H54 (cell line): ENCODE results near the gene MKNK1.
A peak's percentile ranks its signal among the peaks of the same experiment; 100 is the strongest.

ENCODE experiments used
- DNase-seq: peaks from one replicate; pipeline ENCODE4 v3.0.0; 2011; ENCODE audit warnings: low spot score, mixed read lengths; ENCODE audit not compliant: insufficient read length
- FAIRE-seq: peaks from 3 replicates; lab custom pipeline; 2011; peaks lifted over from hg19 to GRCh38; lab: Jason Lieb, UNC
- POLR2A ChIP-seq: IDR thresholded peaks from 2 replicates; pipeline ENCODE4 v1.6.1; 2011; ENCODE audit warnings: low read depth, mild to moderate bottlenecking, low read length

Gene MKNK1

GRCh38 chr1:46539972-46540371 lies 64.1 kb downstream of the MKNK1 start:
- peak; percentile 52 for FAIRE-seq
- peak; percentile 97 for DNase-seq
- TF ChIP-seq POLR2A = no peak

GRCh38 chr1:46538147-46538546 lies 65.9 kb downstream of the MKNK1 start:
- TF ChIP-seq POLR2A = no peak
- DNase-seq (no peak), FAIRE-seq (no peak)

GRCh38 chr1:46537651-46538050 lies 66.4 kb downstream of the MKNK1 start:
- no peak for TF ChIP-seq POLR2A
- no peak for DNase-seq
- no peak for FAIRE-seq

- DNase-seq = no peak
- TF ChIP-seq POLR2A = no peak
- FAIRE-seq = no peak
Observed at GRCh38 chr1:46536527-46536926, 67.5 kb downstream of the MKNK1 start.

DNA sequence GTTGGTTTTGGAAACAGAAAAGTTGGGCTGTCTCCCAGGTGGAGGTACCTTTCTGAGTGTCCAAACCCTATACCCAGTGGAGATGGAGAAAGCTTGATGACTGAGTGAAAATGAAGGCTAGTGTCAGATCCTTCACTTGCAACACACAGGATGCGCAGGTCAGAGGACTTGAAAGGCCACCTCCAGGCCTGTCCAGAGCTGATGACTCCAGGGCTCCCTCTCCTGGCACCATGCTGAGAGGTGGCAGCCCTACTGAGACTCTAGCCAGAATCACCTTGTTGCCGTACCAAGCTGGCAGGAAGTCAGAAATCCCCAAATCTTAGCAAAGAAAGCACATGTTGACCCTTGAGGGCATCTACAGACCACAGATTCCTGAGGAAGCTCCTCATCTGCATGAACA lies 69.0 kb downstream of the MKNK1 start:
- peak; percentile 69 for DNase-seq
- FAIRE-seq = no peak
- no peak for TF ChIP-seq POLR2A

DNA sequence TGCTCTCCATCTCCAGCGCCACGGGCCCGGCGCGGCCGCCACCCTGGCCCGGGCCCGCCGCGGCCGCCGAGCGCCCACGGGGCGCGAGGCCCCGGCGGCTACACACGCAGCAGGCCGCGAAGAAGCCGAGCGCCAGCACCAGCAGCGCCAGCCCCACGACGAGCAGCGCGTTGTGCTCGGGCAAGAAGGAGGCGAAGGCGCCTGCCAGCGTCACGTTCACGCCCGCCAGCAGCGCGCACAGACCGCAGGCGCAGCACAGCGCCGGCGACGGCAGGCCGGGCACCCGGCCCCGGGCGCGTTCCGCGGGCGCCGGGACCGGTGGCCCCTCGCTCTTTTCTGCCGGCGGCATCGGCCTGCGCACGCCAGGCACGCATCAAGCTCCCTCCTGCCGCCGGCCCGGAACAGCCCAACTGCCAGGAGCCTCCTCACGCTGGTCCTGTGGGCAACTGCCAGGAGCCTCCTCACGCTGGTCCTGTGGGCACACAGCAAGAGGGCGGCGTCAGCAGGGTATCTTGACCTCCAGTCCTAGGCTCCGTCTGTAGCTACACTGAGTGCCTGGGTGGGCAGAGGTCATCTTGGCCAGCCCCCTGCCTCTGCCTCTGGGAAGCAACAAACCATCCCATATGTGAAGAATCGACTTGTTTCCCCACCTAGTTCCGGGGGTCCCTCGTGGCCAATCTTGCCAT lies 70.7 kb downstream of the MKNK1 start:
- DNase-seq (no peak), FAIRE-seq (no peak)
- no peak for TF ChIP-seq POLR2A

- TF ChIP-seq POLR2A = no peak
- DNase-seq = no peak
- FAIRE-seq = no peak
Observed at GRCh38 chr1:46532498-46533178, 71.4 kb downstream of the MKNK1 start.

DNA sequence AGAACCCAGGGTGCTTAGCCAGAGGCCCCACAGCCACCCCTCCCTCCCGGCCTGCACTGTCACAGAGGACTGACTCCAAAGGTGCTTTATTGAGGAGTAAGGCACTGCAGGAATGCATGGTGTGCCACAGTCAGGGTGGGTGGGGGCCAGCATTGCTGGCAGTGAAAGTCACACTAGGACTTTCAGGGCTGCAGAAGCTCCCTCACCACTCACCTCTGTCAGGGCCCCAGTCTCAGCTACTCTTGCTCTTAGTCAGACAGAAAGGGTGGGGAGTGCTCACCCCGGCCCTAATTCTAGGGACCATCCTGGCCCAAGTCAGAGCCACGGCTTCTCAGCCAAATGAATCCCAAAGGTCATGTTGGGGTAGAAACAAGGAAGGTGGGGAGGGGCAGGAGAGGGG lies 72.0 kb downstream of the MKNK1 start:
- DNase-seq = no peak
- no peak for FAIRE-seq
- TF ChIP-seq POLR2A = no peak

GRCh38 chr1:46530791-46531409 lies 73.2 kb downstream of the MKNK1 start:
- TF ChIP-seq POLR2A = no peak
- DNase-seq (no peak), FAIRE-seq (no peak)

GRCh38 chr1:46530311-46530710 lies 73.8 kb downstream of the MKNK1 start:
- TF ChIP-seq POLR2A = no peak
- FAIRE-seq = no peak
- no peak for DNase-seq

- FAIRE-seq = no peak
- no peak for DNase-seq
- no peak for TF ChIP-seq POLR2A
Observed at GRCh38 chr1:46529031-46529630, 74.9 kb downstream of the MKNK1 start.

- no peak for FAIRE-seq
Observed at GRCh38 chr1:46528297-46528955, 75.6 kb downstream of the MKNK1 start.

DNA sequence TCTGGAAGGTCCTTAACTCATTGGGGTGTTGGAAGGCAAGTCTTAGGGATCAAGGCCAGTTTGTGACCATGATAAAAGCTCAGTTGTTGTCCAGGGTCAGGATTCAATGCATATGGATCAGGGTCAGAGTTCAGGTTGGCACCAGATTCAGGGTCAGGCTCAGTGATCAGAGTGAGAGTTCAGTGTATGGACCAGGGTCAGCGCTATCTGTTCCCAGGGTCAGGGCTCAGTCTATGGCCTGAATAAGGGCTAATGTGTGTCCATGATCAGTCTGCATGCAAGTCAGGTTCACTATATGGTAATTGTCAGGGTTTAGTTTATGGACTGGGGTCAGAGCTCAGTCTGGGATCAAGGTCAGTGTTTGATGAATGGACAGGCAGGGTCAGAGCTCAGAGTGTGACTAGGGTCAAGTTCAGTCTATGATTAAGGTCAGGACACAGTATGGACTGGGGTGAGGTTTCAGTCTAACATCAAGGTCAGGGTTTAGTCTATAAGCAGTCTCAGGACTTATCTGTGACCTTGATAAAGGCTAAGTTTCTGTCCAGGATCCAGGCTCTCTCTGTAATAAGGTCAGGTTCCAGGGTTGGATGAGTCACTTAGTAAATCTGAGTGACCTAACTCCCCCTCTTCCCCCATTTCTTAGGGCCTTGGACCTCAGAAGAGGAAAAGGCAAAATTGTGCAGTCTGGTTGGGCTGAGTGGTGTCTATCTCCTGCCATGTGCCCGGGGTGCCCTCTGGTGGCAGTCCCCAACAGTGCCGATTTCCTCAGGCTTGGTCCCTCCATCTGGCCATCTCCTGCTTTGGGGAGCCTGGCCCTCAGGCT lies 76.4 kb downstream of the MKNK1 start:
- DNase-seq (peak; percentile 91), FAIRE-seq (no peak)
- TF ChIP-seq POLR2A = no peak

More at GRCh38 chr1:46528297-46528955, 75.6 kb downstream of the MKNK1 start:
- no peak for DNase-seq
- no peak for TF ChIP-seq POLR2A
